Nephron progenitor cell (in vitro differentiated cells): Measurements from ENCODE around the gene CH25H.

Experiments used
- DNase-seq: peaks from one replicate; pipeline ENCODE4 v3.0.0; 2021
- H3K27ac Mint-ChIP-seq: 2 replicates; pipeline ENCODE4 v1.8.0; 2021; ENCODE audit warnings: mild to moderate bottlenecking, moderate library complexity, mixed read lengths
- H3K27me3 Mint-ChIP-seq: 2 replicates; pipeline ENCODE4 v1.8.0; 2021; ENCODE audit warnings: mild to moderate bottlenecking, low read depth, mixed read lengths; ENCODE audit not compliant: poor library complexity
- H3K36me3 Mint-ChIP-seq: 2 replicates; pipeline ENCODE4 v1.8.0; 2021; ENCODE audit warnings: low read depth, mixed read lengths
- H3K4me1 Mint-ChIP-seq: 2 replicates; pipeline ENCODE4 v1.8.0; 2021; ENCODE audit warnings: mixed read lengths
- H3K4me3 Mint-ChIP-seq: 2 replicates; pipeline ENCODE4 v1.8.0; 2021; ENCODE audit warnings: mild to moderate bottlenecking, moderate library complexity, mixed read lengths
- H3K9me3 Mint-ChIP-seq: 2 replicates; pipeline ENCODE4 v1.8.0; 2021; ENCODE audit warnings: mild to moderate bottlenecking, moderate library complexity, mixed read lengths
- CTCF ChIP-seq: fragments of 200-600 bp; sonication (generic); IDR thresholded peaks from 2 replicates; pipeline ENCODE4 v1.5.0; 2021; ENCODE audit warnings: antibody characterized with exemption

Gene CH25H

GRCh38 chr10:89236226-89236797 is 29.2 kb upstream of the CH25H start:
- no peaks in the 10 kb centered on the region for H3K36me3 Mint-ChIP-seq
- peaks cover 9% of the 10 kb centered on the region for H3K4me1 Mint-ChIP-seq
- H3K9me3 Mint-ChIP-seq, result no peaks in the 10 kb centered on the region
- DNase-seq, result no peak
- no peak for TF ChIP-seq CTCF
- no peak overlapping the region for H3K4me3 Mint-ChIP-seq
- H3K27me3 Mint-ChIP-seq, result no peaks in the 10 kb centered on the region
- H3K27ac Mint-ChIP-seq, result no peak overlapping the region

GRCh38 chr10:89235073-89235798 is 28.1 kb upstream of the CH25H start:
- no peaks in the 10 kb centered on the region for H3K36me3 Mint-ChIP-seq

GRCh38 chr10:89233033-89233432 is 25.9 kb upstream of the CH25H start:
- DNase-seq, result no peak
- Mint-ChIP-seq H3K4me1 (no peaks in the 10 kb centered on the region), H3K27me3 (no peaks in the 10 kb centered on the region), H3K4me3 (no peak overlapping the region), H3K9me3 (peaks cover 12% of the 10 kb centered on the region), H3K36me3 (peaks cover 8% of the 10 kb centered on the region), H3K27ac (no peak overlapping the region)
- no peak for TF ChIP-seq CTCF

More at GRCh38 chr10:89235073-89235798, 28.1 kb upstream of the CH25H start:
- Mint-ChIP-seq H3K27me3 (no peaks in the 10 kb centered on the region), H3K4me3 (no peak overlapping the region), H3K9me3 (no peaks in the 10 kb centered on the region), H3K4me1 (no peaks in the 10 kb centered on the region), H3K27ac (no peak overlapping the region)
- no peak for DNase-seq
- TF ChIP-seq CTCF, result no peak

- no peak for TF ChIP-seq CTCF
Measured at GRCh38 chr10:89228962-89229361, 21.8 kb upstream of the CH25H start.

DNA sequence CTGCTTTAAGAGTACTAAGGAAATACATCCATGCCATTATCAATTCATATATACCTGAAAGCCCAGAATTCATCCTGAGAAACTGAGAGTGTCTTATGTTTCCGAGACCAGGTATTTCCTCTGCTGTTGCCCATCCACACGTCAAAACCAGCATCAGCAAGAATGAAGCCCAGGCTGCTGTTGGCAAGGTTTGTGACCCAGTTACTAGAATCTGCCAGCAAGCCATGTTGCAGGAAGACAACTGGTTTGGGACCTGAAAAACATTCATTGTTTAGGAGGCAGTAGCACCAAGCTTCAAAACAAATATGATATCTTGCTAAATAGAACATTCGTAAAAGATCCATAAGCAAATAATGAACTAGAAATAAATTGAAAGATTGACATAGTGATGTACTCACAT is 21.0 kb upstream of the CH25H start:
- Mint-ChIP-seq H3K9me3 (peaks cover 20% of the 10 kb centered on the region), H3K27ac (no peak overlapping the region), H3K36me3 (peaks cover 41% of the 10 kb centered on the region), H3K4me1 (peaks cover 13% of the 10 kb centered on the region), H3K4me3 (no peak overlapping the region), H3K27me3 (no peaks in the 10 kb centered on the region)
- TF ChIP-seq CTCF, result no peak
- DNase-seq, result no peak

More at GRCh38 chr10:89228962-89229361, 21.8 kb upstream of the CH25H start:
- Mint-ChIP-seq H3K4me1 (peaks cover 13% of the 10 kb centered on the region), H3K27ac (no peak overlapping the region), H3K4me3 (no peak overlapping the region), H3K9me3 (peaks cover 20% of the 10 kb centered on the region), H3K36me3 (peaks cover 41% of the 10 kb centered on the region), H3K27me3 (no peaks in the 10 kb centered on the region)
- no peak for DNase-seq

- H3K27me3 Mint-ChIP-seq, result no peaks in the 10 kb centered on the region
- H3K4me3 Mint-ChIP-seq, result no peak overlapping the region
- H3K36me3 Mint-ChIP-seq, result peaks cover 41% of the 10 kb centered on the region
- no peak for DNase-seq
- H3K27ac Mint-ChIP-seq, result no peak overlapping the region
- H3K9me3 Mint-ChIP-seq, result peaks cover 20% of the 10 kb centered on the region
- peaks cover 13% of the 10 kb centered on the region for H3K4me1 Mint-ChIP-seq
- no peak for TF ChIP-seq CTCF
Measured at GRCh38 chr10:89226891-89227290, 19.8 kb upstream of the CH25H start.
